HG03039 (cell line): Measurements from ENCODE around the gene IQCE.
"Not testable (repeated sequence)": the region's sequence is repeated elsewhere in the genome, so short reads cannot be mapped to it uniquely, and the experiment has no call there.

Experiments
- ATAC-seq: cut with Tn5 transposase; IDR thresholded peaks from one replicate; pipeline ENCODE4 v1.9.1; 2021; ENCODE audit warnings: mild to moderate bottlenecking, moderate library complexity; ENCODE audit not compliant: unreplicated experiment

Gene IQCE

GRCh38 chr7:2521341-2521745 lies 37.4 kb upstream of the IQCE start:
- ATAC-seq, result no peak

- no peak for ATAC-seq
Measured at GRCh38 chr7:2521952-2522591, 36.7 kb upstream of the IQCE start.

GRCh38 chr7:2522780-2523433 lies 35.9 kb upstream of the IQCE start:
- ATAC-seq, result no peak

GRCh38 chr7:2523461-2523936 lies 35.3 kb upstream of the IQCE start:
- ATAC-seq, result no peak

DNA sequence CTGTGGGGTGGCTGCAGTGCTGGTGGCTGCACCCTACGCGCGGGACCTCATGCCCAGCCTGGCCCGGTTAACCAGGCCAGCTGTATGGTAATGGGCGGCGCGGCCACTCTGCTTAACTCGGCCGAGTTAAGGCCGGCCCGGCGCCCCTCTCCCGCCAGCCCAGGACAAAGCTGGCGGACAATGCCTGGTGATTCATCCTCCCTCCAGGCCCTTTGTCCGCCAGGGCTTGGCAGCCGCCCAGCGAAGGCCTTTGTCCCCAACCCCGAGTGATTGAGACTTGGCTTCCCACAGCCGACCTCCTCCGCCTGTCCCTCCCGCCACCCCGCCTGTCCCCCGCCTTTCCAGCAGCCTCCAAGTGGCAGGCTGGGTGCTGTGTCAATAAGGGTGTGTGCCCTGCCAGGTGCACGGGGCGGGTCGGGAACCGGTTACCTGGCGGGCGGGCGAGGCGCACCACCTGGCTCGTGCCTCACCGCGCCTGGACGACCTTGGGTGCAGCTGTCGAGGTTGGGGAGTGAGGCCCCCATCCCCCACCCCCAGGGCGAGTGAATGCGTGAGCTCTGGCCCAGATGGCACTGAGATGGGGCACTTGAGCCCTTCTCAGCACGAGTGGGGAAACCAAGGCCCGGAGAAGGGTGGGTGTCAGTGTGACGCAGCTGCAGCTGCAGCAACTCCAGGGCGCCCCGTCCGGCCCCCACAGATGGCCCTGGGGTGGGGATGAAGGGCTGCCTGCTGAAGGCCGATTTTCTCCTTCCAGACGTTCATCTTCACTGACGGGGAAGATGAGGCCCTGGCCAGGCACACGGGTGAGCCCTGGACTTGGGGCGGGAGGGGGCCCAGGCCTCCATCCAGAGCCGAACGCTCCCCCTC lies 34.6 kb upstream of the IQCE start:
- ATAC-seq, result no peak

- ATAC-seq, result no peak
Measured at GRCh38 chr7:2524808-2525657, 33.7 kb upstream of the IQCE start.

- ATAC-seq, result no peak
Measured at GRCh38 chr7:2525658-2526630, 32.8 kb upstream of the IQCE start.

GRCh38 chr7:2526659-2527504 lies 31.9 kb upstream of the IQCE start:
- ATAC-seq, result no peak

GRCh38 chr7:2527505-2528467 lies 31.0 kb upstream of the IQCE start:
- ATAC-seq, result no peak

GRCh38 chr7:2528481-2529095 lies 30.2 kb upstream of the IQCE start:
- no peak for ATAC-seq

DNA sequence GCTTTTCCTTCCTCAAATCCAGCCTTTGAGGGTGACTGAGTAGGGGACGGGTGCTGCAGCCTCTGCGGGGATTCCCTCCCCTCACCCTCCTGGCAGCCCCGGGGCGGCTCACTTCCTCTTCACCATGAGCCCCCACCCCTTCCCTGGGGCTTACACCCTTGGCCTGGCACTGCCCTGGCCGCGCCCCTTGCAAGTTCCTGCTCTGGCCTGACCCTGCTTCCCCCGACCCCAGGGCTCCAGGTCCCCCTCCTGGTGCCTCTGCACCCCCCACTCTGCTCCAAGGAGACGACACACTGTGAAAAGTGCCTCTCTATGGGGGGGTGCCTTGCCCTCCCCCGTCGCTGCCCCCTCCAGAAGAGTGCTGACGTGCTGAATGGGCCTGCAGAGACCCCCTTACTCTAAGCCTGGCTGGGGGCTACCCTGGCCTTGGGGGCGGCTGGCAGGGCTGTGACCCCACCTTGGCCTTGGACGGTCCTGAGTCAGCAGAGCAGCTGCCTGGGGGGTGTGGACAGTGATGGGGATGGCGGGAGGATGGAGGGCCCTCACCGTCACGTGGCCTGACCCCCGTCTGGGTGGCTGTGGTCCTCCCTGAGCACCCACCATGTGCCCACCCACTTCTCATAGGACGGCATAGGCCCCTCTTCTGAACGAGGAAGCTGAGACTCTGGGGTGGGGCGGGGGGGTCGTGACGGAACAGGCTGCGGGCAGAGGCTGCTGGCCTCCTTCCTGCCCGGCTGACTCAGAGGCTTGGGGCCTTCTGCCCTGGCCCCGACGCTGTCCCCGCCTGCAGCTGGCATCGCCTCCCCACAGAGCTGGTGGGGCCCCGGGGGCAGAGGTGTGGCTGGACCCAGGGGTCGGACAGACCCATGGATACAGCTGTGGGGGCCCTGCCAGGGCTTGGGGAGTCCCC lies 29.4 kb upstream of the IQCE start:
- ATAC-seq, result no peak

- no peak for ATAC-seq
Measured at GRCh38 chr7:2530071-2530987, 28.4 kb upstream of the IQCE start.

- ATAC-seq, result not testable (repeated sequence)
Measured at GRCh38 chr7:2530994-2531795, 27.6 kb upstream of the IQCE start.

GRCh38 chr7:2531796-2532110 lies 27.0 kb upstream of the IQCE start:
- ATAC-seq, result not testable (repeated sequence)
